Measurements from ENCODE around the gene MRPS24.

DNA sequence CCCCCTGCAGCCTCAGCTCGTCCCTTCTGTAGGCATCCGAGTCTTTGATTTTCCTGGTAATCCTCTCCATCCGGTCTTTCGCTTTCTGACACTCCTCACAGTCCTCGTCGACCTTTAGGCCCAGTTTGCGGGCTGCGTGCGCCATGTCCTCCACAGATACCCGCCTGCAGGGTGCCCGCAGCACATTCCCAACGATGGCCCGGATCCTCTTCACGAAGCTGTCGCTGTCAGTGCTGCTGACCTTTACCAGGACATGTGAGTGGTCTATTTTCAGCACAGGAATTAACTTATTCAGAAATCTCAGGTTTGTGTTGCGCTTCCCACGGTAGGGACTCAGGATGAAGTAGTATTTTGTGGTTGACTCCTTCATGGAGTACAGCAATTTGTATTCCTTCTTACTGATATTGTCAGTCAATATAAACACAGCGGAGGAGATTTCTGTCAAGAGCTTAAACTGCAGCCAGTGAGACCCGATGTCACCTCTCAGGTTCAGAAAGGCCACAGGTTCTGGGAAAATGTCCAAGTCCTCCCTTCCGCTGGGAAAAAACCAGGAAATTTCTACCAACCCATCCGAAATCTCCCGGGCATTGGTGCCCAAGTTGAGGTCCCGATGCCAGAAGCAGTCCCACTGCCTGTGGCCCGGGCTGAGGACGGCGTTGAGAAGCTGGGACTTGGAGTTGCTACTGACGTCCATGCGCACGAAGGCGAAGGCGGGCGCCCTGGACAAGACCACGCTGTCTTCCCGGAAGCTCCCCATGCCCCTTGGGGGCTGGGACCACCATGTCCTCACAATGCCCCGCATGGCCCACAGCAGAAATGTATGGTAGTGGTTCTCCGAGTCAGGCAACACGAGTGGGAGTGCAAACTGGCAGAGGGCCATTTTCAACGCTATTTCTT lies 8.9 kb upstream of the MRPS24 start:
- TF ChIP-seq, protein P1, sequence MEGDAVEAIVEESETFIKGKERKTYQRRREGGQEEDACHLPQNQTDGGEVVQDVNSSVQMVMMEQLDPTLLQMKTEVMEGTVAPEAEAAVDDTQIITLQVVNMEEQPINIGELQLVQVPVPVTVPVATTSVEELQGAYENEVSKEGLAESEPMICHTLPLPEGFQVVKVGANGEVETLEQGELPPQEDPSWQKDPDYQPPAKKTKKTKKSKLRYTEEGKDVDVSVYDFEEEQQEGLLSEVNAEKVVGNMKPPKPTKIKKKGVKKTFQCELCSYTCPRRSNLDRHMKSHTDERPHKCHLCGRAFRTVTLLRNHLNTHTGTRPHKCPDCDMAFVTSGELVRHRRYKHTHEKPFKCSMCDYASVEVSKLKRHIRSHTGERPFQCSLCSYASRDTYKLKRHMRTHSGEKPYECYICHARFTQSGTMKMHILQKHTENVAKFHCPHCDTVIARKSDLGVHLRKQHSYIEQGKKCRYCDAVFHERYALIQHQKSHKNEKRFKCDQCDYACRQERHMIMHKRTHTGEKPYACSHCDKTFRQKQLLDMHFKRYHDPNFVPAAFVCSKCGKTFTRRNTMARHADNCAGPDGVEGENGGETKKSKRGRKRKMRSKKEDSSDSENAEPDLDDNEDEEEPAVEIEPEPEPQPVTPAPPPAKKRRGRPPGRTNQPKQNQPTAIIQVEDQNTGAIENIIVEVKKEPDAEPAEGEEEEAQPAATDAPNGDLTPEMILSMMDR (IDR thresholded peaks at IDR 0.05): no peak
- TF ChIP-seq TCF7 (CRISPR knock-in tag; IDR thresholded peaks at IDR 0.05; ENCODE audit: low read depth): no peak
- TF ChIP-seq, protein P2, sequence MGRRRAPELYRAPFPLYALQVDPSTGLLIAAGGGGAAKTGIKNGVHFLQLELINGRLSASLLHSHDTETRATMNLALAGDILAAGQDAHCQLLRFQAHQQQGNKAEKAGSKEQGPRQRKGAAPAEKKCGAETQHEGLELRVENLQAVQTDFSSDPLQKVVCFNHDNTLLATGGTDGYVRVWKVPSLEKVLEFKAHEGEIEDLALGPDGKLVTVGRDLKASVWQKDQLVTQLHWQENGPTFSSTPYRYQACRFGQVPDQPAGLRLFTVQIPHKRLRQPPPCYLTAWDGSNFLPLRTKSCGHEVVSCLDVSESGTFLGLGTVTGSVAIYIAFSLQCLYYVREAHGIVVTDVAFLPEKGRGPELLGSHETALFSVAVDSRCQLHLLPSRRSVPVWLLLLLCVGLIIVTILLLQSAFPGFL (CRISPR knock-in tag; IDR thresholded peaks at IDR 0.05; ENCODE audit: borderline replicate concordance): no peak
- no peak for TF ChIP-seq ZNF121 (CRISPR knock-in tag; IDR thresholded peaks at IDR 0.05)
- TF ChIP-seq ZBTB21 (CRISPR knock-in tag; IDR thresholded peaks at IDR 0.05; ENCODE audit: borderline replicate concordance): no peak

Data from WTC11 (cell line).